Measurements from ENCODE around the gene KLHDC8A. TPM values are rescaled to one million over a fixed set of nuclear protein-coding genes. Genes with fewer than 3 reads are reported as not detected.

The KLHDC8A gene
- total and polyA plus RNA-seq, 4 donors: 9.9 to 56.8 (median 31.0) TPM

DNA sequence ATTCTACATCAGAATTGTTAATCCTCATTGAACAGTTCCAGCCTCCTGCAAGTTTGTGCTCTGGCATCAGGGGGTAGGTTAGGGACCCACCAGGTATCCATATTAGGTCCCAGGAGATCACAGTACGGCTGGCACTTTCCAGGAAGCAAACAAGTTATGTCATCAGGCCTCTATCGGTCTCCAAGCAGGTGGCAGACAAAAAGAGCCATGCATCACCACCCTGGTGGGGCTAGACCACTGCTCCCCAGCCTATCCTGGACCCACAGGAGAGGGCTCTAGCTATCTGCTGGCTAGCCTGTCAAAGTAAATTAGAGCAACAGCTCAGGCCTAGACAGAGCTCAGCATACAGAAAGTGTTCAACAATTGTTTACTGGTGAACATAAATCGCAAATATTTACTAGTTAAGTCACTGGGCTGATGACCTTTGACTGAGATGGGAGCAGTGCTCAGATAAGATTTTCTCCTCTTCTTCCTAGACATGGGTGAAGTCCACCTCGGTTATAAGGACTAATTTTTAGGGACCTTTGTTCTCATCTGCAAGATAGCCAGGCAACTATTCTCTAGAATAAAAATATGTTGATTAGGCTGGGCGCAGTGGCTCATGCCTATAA, 41.6 kb downstream of the KLHDC8A start:
- no peak for DNase-seq (ENCODE audit: low read depth in 4 of 6, low spot score in 6 of 6)
- peaks cover 34% of the 10 kb centered on the region for H3K4me1 ChIP-seq (ENCODE audit: control insufficient read depth, insufficient read depth, low read length)
- 45% methylated on average over 2 of the region's 5 CpGs for WGBS (ENCODE audit: insufficient coverage)
- H3K36me3 ChIP-seq (ENCODE audit: control insufficient read depth, insufficient read depth, low read length): no peaks in the 10 kb centered on the region
- H3K27ac ChIP-seq (ENCODE audit: low read depth, low read length): no peak overlapping the region
- H3K9me3 ChIP-seq (ENCODE audit: control insufficient read depth, insufficient read depth, low read length): no peaks in the 10 kb centered on the region
- no peak overlapping the region for H3K4me3 ChIP-seq (ENCODE audit: low read depth, low read length)
- no peaks in the 10 kb centered on the region for H3K27me3 ChIP-seq (ENCODE audit: control insufficient read depth, insufficient read depth, low read length)

DNA sequence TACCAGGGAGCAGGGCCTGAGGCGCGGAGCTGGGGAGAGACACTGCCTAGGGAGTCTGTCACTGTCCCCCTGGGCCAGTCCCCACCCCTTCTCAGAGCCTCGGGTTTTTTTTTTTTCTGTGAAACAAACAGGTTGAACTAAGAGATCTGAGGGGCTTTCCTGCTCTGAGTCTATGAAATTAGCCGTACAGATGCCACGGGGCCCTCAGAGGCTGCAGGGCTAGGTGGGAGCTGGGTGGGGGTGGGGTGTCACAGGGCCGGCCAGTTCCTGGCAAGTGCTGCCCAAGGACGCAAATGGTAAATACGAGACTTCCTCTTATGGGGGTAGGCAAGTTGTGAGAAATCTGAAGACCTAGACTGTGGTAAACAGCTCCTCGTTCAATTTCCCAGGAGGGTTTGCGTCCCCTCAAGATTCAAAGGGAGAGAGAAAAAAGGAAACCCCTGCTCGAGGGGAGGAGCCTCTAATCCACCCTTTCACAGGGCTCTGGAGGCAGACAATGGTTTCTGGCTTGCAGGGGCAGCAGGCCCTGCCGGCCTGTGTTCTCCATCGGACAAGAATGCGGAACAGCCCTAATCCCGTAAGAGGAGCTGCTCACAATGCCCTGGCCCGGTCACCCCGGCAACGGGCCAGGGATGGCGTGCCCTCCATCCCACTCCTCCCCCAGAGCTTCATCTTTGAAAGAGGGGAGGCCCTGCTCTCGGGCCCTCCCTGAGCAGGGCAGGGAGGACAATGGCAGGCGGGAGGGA, 43.0 kb downstream of the KLHDC8A start:
- Histone ChIP-seq H3K27ac (ENCODE audit: low read depth, low read length) (peak overlapping the region; percentile 81), H3K4me3 (ENCODE audit: low read depth, low read length) (no peak overlapping the region), H3K9me3 (ENCODE audit: control insufficient read depth, insufficient read depth, low read length) (no peaks in the 10 kb centered on the region), H3K36me3 (ENCODE audit: control insufficient read depth, insufficient read depth, low read length) (no peaks in the 10 kb centered on the region), H3K4me1 (ENCODE audit: control insufficient read depth, insufficient read depth, low read length) (peaks cover 27% of the 10 kb centered on the region), H3K27me3 (ENCODE audit: control insufficient read depth, insufficient read depth, low read length) (no peaks in the 10 kb centered on the region)
- WGBS (ENCODE audit: insufficient coverage): 9% methylated on average over 15 of the region's 21 CpGs
- peak in 3 of 6 donors; percentile 44 to 90 (median 88) for DNase-seq (ENCODE audit: low read depth in 4 of 6, low spot score in 6 of 6)

DNA sequence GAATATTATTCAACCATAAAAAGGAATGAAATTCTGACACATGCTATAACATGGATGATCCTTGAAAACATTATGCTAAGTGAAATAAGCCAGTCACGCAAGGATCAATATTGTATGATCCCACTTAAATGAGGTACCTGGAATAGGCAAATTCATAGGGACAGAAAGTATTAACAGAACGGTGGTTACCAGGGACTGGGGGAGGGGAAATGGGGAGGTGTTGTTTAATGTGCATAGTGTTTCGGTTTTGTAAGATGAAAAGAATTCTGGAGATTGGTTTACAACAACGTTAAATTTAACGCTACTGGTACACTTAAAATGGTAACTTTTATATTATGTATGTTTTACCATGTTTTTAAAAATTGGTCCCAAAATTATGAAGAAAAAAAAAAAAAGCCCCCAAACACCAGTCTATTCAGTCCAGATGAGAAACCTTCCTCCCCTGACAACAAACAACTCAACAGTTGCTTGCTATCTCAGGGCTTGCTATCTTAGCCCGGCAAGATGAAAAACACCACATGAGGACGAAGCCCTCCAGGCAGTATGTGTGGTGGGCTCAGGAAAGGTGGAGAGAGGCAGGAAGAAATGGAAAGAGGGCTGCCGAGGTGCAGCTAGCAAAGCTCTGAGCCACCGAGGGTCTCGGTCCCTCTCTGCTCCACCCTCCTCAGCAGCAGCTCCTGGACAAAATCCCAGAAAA, 43.7 kb downstream of the KLHDC8A start:
- Histone ChIP-seq H3K27ac (ENCODE audit: low read depth, low read length) (peak overlapping the region; percentile 81), H3K4me3 (ENCODE audit: low read depth, low read length) (no peak overlapping the region), H3K27me3 (ENCODE audit: control insufficient read depth, insufficient read depth, low read length) (no peaks in the 10 kb centered on the region), H3K36me3 (ENCODE audit: control insufficient read depth, insufficient read depth, low read length) (peaks cover 5% of the 10 kb centered on the region), H3K4me1 (ENCODE audit: control insufficient read depth, insufficient read depth, low read length) (peaks cover 24% of the 10 kb centered on the region), H3K9me3 (ENCODE audit: control insufficient read depth, insufficient read depth, low read length) (no peaks in the 10 kb centered on the region)
- 37% methylated on average over 5 of the region's 10 CpGs for WGBS (ENCODE audit: insufficient coverage)
- DNase-seq (ENCODE audit: low read depth in 4 of 6, low spot score in 6 of 6): no peak

DNA sequence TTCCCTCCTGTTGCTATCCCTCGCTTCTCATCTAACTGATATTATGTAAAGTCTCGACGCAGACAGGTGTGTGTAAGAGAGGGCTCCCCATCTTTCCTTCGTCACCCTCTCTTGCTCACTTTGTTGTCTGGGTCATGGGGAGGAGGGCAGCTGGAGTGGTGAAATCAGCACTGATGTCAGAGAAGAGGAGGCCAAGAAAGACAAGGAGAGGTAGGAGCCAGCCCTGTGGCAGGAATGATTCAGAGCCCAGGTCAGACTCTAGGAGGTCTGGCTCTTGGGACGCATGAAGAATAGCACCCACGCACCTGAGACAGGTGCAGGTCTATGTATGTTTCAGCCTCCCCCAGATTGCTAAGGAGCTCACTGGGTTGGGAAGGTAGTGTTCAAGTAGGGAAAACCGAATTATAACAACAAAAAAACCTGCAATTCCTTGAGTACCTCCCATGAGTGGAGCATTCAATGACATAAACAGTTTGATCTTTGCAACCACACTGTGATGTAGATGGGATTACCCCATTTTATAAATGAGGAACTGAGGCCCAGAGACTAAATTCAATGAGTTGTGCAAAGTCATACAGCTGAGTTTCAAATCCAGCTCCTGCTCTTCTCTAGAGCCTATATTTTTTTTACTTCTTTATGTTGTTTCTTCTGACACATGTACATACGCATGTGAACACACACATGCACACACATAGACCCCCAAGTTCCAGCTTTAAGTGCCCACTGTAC, 45.6 kb downstream of the KLHDC8A start:
- DNase-seq (ENCODE audit: low read depth in 4 of 6, low spot score in 6 of 6): no peak
- Histone ChIP-seq H3K4me3 (ENCODE audit: low read depth, low read length) (no peak overlapping the region), H3K4me1 (ENCODE audit: control insufficient read depth, insufficient read depth, low read length) (peaks cover 13% of the 10 kb centered on the region), H3K27ac (ENCODE audit: low read depth, low read length) (no peak overlapping the region), H3K9me3 (ENCODE audit: control insufficient read depth, insufficient read depth, low read length) (no peaks in the 10 kb centered on the region), H3K27me3 (ENCODE audit: control insufficient read depth, insufficient read depth, low read length) (no peaks in the 10 kb centered on the region), H3K36me3 (ENCODE audit: control insufficient read depth, insufficient read depth, low read length) (peaks cover 12% of the 10 kb centered on the region)
- 100% methylated on average over 1 of the region's 8 CpGs for WGBS (ENCODE audit: insufficient coverage)

DNA sequence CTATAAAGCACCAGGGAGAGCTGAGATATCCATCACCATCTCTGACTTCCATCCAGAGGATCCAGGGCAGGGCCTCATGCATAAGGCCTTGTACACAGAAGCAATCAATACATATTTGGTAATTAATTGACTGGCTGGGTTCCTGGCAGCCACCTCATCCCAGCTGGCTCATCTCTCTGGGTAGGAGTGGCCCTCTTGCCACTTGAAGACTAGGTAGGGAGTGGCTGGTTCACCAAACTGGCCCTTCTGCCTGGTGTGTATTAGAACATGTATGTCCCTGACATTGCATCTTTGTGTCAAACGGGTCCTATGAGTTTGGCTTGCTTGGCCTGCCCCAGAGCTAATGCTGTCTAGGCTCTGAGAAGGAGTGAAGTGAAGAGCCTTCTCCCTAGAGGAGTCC, 47.0 kb downstream of the KLHDC8A start:
- 67% methylated on average over 1 of the region's 1 CpG for WGBS (ENCODE audit: insufficient coverage)

DNA sequence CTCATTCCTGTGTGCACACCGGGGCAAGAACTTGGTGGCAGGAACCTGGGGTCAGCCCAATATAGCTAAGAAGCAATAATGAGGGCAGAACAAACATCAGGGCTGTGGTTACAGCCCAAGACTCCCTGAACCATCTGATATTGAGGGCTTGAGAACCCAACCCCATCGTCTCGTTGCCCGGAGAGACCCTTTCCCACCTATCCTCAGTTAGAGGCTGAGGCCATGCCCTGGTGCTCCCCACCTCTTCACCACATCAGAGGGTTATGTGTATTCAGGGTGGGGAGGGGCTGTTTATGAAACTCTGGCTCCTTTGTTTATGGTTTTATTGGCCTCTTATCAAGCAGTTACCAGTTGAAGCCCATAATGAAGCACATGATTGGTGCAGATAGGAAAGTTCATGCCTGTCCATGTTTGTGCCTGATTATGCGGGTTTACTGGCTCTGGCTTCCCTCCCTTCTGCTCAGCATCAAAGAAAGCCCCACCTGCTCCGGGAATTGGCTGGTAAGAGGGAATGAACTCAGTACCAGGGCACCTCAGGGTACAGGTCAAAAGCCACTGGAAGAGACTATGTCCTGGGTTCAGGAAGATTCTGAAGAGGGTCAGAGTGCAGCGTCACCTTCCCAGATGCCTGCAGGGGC, 49.7 kb downstream of the KLHDC8A start:
- no peak overlapping the region for H3K27ac ChIP-seq (ENCODE audit: low read depth, low read length)
- no peaks in the 10 kb centered on the region for H3K27me3 ChIP-seq (ENCODE audit: control insufficient read depth, insufficient read depth, low read length)
- no peak overlapping the region for H3K4me3 ChIP-seq (ENCODE audit: low read depth, low read length)
- H3K36me3 ChIP-seq (ENCODE audit: control insufficient read depth, insufficient read depth, low read length): peaks cover 36% of the 10 kb centered on the region
- DNase-seq (ENCODE audit: low read depth in 4 of 6, low spot score in 6 of 6): no peak
- peaks cover 2% of the 10 kb centered on the region for H3K4me1 ChIP-seq (ENCODE audit: control insufficient read depth, insufficient read depth, low read length)
- no peaks in the 10 kb centered on the region for H3K9me3 ChIP-seq (ENCODE audit: control insufficient read depth, insufficient read depth, low read length)
- WGBS (ENCODE audit: insufficient coverage): 86% methylated on average over 2 of the region's 7 CpGs

More for the DNA sequence above, 47.0 kb downstream of the KLHDC8A start:
- Histone ChIP-seq H3K9me3 (ENCODE audit: control insufficient read depth, insufficient read depth, low read length) (no peaks in the 10 kb centered on the region), H3K4me3 (ENCODE audit: low read depth, low read length) (no peak overlapping the region), H3K27ac (ENCODE audit: low read depth, low read length) (no peak overlapping the region), H3K36me3 (ENCODE audit: control insufficient read depth, insufficient read depth, low read length) (peaks cover 19% of the 10 kb centered on the region), H3K4me1 (ENCODE audit: control insufficient read depth, insufficient read depth, low read length) (peaks cover 13% of the 10 kb centered on the region), H3K27me3 (ENCODE audit: control insufficient read depth, insufficient read depth, low read length) (no peaks in the 10 kb centered on the region)
- DNase-seq (ENCODE audit: low read depth in 4 of 6, low spot score in 6 of 6): no peak

DNA sequence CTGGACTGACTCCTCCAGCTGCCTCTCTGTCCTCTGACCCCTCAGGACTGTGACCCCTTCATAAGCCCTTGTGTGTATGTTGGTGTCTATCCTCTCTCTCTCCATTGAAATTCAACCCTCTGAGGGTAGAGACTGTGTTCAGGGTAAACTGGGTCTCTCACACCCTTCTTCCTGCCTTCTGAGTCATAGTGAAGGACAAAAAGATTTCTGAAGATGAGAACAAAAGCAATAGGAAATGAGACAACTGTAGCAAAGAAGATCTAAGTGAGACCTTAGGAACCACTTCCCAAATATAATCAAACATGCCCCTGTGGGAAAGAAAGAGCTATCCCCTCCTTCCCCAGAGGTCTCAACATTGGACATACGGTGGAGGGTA, 52.0 kb downstream of the KLHDC8A start:
- Histone ChIP-seq H3K9me3 (ENCODE audit: control insufficient read depth, insufficient read depth, low read length) (no peaks in the 10 kb centered on the region), H3K27me3 (ENCODE audit: control insufficient read depth, insufficient read depth, low read length) (no peaks in the 10 kb centered on the region), H3K4me1 (ENCODE audit: control insufficient read depth, insufficient read depth, low read length) (peaks cover 22% of the 10 kb centered on the region), H3K4me3 (ENCODE audit: low read depth, low read length) (no peak overlapping the region), H3K36me3 (ENCODE audit: control insufficient read depth, insufficient read depth, low read length) (peaks cover 36% of the 10 kb centered on the region), H3K27ac (ENCODE audit: low read depth, low read length) (no peak overlapping the region)
- no CpG with 5 or more reads among the region's 1 CpG for WGBS (ENCODE audit: insufficient coverage)
- no peak for DNase-seq (ENCODE audit: low read depth in 4 of 6, low spot score in 6 of 6)

DNA sequence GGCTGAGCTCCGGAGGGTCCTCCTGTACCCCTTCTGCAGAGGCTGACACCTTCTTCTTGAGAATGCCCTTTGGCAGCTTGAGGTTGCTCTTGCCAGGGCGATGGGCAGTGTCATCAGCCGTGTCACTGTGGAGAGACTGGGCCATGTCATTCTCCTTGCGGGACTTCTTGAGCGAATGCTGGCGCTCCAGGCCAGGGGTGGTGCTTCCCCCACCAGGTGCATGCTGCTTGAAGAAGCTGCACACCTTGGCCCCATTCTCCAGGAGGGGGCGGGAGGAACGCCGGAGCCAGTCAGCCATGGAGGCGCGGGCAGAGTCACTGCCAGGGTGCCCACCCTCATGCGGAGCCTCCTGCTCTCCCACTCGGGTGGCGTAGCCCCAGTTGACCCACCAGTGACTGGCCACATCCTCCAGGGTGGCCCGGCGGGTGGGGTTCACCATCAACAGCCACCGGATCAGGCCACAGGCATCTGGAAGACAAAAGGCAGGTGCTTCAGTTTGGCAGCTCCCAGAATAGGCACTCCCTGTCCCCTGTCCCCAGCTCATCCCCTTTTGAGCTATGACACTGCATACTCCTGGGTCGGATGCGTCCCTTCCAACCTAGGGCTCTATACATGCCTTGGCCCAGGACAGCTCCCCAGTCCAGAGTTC, 52.6 kb downstream of the KLHDC8A start:
- DNase-seq (ENCODE audit: low read depth in 4 of 6, low spot score in 6 of 6): no peak
- peaks cover 36% of the 10 kb centered on the region for H3K36me3 ChIP-seq (ENCODE audit: control insufficient read depth, insufficient read depth, low read length)
- no peak overlapping the region for H3K4me3 ChIP-seq (ENCODE audit: low read depth, low read length)
- no peak overlapping the region for H3K27ac ChIP-seq (ENCODE audit: low read depth, low read length)
- peaks cover 22% of the 10 kb centered on the region for H3K4me1 ChIP-seq (ENCODE audit: control insufficient read depth, insufficient read depth, low read length)
- H3K27me3 ChIP-seq (ENCODE audit: control insufficient read depth, insufficient read depth, low read length): no peaks in the 10 kb centered on the region
- no peaks in the 10 kb centered on the region for H3K9me3 ChIP-seq (ENCODE audit: control insufficient read depth, insufficient read depth, low read length)
- 94% methylated on average over 19 of the region's 19 CpGs for WGBS (ENCODE audit: insufficient coverage)

Data from spinal cord (tissue), 10 donors.